AG04449 (cell line): ENCODE measurements around the gene DPEP2.
A peak's percentile ranks its signal among the peaks of the same experiment; 100 is the strongest.
"Not testable (repeated sequence)": the region's sequence is repeated elsewhere in the genome, so short reads cannot be mapped to it uniquely, and the experiment has no call there.

ENCODE experiments used
- CTCF ChIA-PET: fragments of 350-600 bp; formaldehyde crosslinking; extraction: SDS; loops from one replicate; lab custom pipeline; 2021; ENCODE audit warnings: antibody characterized with exemption; lab: Yijun Ruan, JAX
- POLR2A ChIA-PET: fragments of 400-600, 350-600 bp; formaldehyde crosslinking; extraction: SDS; loops from one replicate; lab custom pipeline; 2020; ENCODE audit warnings: antibody characterized with exemption, inconsistent platforms; lab: Yijun Ruan, JAX
- DNase-seq: peaks from one replicate; pipeline ENCODE4 v3.0.0-alpha.2; 2010; ENCODE audit warnings: low read depth, low spot score
- H3K4me3 ChIP-seq: 2 replicates; pipeline ENCODE4 v1.5.1; 2011; ENCODE audit warnings: low read depth, mild to moderate bottlenecking, control low read depth, low read length
- CTCF ChIP-seq: IDR thresholded peaks from one replicate; pipeline ENCODE4 v1.5.1; 2011; ENCODE audit warnings: mild to moderate bottlenecking, moderate library complexity, low read length, control low read depth, inconsistent platforms; ENCODE audit not compliant: insufficient read depth; ENCODE audit errors: missing control alignments

Gene DPEP2

DNA sequence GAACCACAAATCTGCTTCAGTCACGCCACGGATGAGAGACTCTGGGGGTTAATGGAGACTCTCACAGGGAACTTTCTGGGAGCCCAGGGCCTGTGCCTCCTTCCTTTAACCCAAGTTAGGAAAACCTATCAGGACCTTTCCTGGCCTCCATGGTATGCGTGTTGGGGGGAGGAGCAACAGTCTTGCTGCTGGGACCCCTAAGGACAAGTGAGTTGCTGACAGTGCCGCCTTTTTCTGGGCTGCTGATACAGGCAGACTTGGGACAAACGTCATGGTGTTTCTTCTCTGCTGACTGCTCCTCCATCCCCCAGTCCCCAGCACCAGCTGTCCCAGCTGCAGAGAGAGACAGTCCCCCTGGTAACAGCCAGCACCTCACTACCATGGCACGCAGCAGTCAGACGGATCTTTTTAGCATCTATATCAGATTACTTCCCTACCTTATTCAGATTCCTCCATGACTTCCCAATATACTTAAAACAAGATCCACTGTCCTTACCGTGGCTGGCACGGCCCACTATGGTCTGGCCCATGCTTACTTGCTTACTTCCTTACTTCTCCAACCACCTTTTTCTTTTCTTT, 10.0 kb upstream of the DPEP2 start:
- DNase-seq, result no peak
- TF ChIP-seq CTCF, result no peak
- POLR2A ChIA-PET, result interaction anchor here (0.7 kb wide), 1 partner anchor 55 kb away, joined by 4 read pairs; no protein-coding TSS in a partner anchor
- CTCF ChIA-PET, result interaction anchor here (1.5 to 1.6 kb wide), 2 partner anchors 17 to 31 kb away, joined by 5 to 7 read pairs; no protein-coding TSS in a partner anchor
- H3K4me3 ChIP-seq, result no peak overlapping the region

DNA sequence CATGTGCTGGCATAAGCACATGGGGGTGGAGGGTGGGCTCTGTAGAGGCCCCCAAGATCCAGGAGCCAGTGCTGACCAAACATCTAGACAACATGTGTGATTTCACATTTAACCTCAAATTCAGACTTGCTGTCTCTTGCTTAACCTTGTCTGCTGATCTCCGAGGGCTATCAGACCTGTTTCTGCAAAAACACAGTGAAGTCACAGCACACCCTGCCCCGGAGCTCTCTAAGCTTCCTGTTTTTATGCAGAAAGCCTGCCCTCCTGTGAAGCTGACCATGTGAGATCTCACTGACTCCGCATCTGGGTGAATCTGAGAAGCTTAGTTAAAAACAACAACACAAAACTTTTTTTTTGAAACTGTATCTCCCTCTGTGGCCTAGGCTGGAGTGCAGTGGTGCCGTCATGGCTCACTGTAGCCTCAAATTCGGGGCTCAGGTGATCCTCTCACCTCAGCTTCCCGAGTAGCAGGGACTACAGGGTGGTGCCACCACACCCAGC, 6.6 kb upstream of the DPEP2 start:
- CTCF ChIA-PET, result interaction anchor here (1.7 to 3.3 kb wide), 2 partner anchors 13 to 34 kb away, joined by 7 to 21 read pairs; no protein-coding TSS in a partner anchor
- no peak for DNase-seq
- POLR2A ChIA-PET, result no interaction called here

GRCh38 chr16:68005211-68005610, 5.9 kb upstream of the DPEP2 start:
- no peak overlapping the region for H3K4me3 ChIP-seq
- CTCF ChIA-PET, result interaction anchor here (1.7 to 3.3 kb wide), 2 partner anchors 12 to 35 kb away, joined by 7 to 21 read pairs; no protein-coding TSS in a partner anchor
- no peak for TF ChIP-seq CTCF
- POLR2A ChIA-PET, result no interaction called here
- no peak for DNase-seq

More for the DNA sequence above, 6.6 kb upstream of the DPEP2 start:
- no peak overlapping the region for H3K4me3 ChIP-seq
- no peak for TF ChIP-seq CTCF

GRCh38 chr16:68003031-68003430, 3.7 kb upstream of the DPEP2 start:
- CTCF ChIA-PET, result interaction anchor here (0.6 to 3.3 kb wide), 3 partner anchors 10 to 37 kb away, joined by 3 to 21 read pairs (median 7); no protein-coding TSS in a partner anchor
- peak; percentile 19 for DNase-seq
- POLR2A ChIA-PET, result no interaction called here
- TF ChIP-seq CTCF, result no peak
- H3K4me3 ChIP-seq, result no peak overlapping the region

- no peak overlapping the region for H3K4me3 ChIP-seq
- CTCF ChIA-PET, result interaction anchor here (1.0 to 1.5 kb wide), 5 partner anchors 8 to 238 kb away, joined by 3 to 4 read pairs (median 4); no protein-coding TSS in a partner anchor
- POLR2A ChIA-PET, result no interaction called here
- no peak for TF ChIP-seq CTCF
- DNase-seq, result no peak
Observed at GRCh38 chr16:68000450-68000849, 1.2 kb upstream of the DPEP2 start.

DNA sequence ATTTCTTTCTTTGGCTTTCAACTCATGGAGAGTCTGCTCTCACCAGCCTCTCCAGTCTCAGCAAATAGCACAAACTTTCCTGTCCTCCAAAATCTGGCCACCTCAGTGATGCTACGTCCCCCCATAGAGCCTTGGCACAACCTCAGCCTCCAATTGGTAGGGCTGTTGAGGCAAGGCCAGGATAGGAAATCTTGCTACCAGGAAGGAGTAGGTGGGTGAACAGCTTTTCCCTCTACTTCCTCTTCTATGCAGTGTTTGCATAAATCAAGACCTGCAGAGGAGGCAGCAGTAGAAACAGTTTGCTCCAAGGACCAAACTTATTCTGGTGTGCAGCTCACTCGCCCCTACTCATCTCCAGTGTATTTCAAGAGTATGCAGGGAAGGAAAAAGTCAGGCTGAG, 701 bp upstream of the DPEP2 start:
- no peak for DNase-seq
- no peak overlapping the region for H3K4me3 ChIP-seq
- POLR2A ChIA-PET, result no interaction called here
- TF ChIP-seq CTCF, result no peak
- CTCF ChIA-PET, result interaction anchor here (1.0 to 1.7 kb wide), 6 partner anchors 8 to 239 kb away, joined by 3 to 4 read pairs (median 4); no protein-coding TSS in a partner anchor

GRCh38 chr16:67998231-67998778, 979 bp downstream of the DPEP2 start:
- DNase-seq, POLR2A ChIA-PET: not testable (repeated sequence)

More at GRCh38 chr16:67998231-67998778, 979 bp downstream of the DPEP2 start:
- CTCF ChIA-PET, result interaction anchor here (1.3 to 4.4 kb wide), 3 partner anchors 10 to 42 kb away, joined by 3 to 17 read pairs (median 4); no protein-coding TSS in a partner anchor
- H3K4me3 ChIP-seq, result not testable (repeated sequence)
